KBM-7 (cell line): Measurements from ENCODE around the gene SPDYE16.
"Not testable (repeated sequence)": the region's sequence is repeated elsewhere in the genome, so short reads cannot be mapped to it uniquely, and the experiment has no call there.

Source experiments
- DNase-seq: peaks from one replicate; pipeline ENCODE4 v3.0.0-alpha.2; 2015
- in situ Hi-C: fragments of 300-500 bp; cut with MboI; formaldehyde crosslinking; loops from 2 replicates; pipeline ENCODE4 v1.14.3; 2020; ENCODE audit warnings: low sequenced_read_pairs, low pct_unique_long_range_greater_than_20kb, mixed read lengths

Gene SPDYE16, protein sequence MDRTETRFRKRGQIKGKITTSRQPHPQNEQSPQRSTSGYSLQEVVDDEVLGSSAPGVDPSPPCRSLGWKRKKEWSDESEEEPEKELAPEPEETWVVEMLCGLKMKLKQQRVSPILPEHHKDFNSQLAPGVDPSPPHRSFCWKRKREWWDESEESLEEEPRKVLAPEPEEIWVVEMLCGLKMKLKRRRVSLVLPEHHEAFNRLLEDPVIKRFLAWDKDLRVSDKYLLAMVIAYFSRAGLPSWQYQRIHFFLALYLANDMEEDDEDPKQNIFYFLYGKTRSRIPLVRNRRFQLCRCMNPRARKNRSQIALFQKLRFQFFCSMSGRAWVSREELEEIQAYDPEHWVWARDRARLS

GRCh38 chr7:76543197-76543596 lies at the start of gene SPDYE16:
TSS of gene SPDYE16 (minus strand) at chr7:76543297. CDS start at chr7:76541459, 1,838 bp downstream.
- DNase-seq, in situ Hi-C loops: not testable (repeated sequence)

GRCh38 chr7:76592694-76593093 lies 49.6 kb upstream of the SPDYE16 start:
- in situ Hi-C loops: not testable (repeated sequence)
- DNase-seq: peak; percentile 72

- peak; percentile 70 for DNase-seq
- in situ Hi-C loops: not testable (repeated sequence)
Observed at GRCh38 chr7:76591602-76592304, 48.7 kb upstream of the SPDYE16 start.

- in situ Hi-C loops, DNase-seq: not testable (repeated sequence)
Observed at GRCh38 chr7:76591033-76591432, 47.9 kb upstream of the SPDYE16 start.

- in situ Hi-C loops, DNase-seq: not testable (repeated sequence)
Observed at GRCh38 chr7:76588586-76588985, 45.5 kb upstream of the SPDYE16 start.

DNA sequence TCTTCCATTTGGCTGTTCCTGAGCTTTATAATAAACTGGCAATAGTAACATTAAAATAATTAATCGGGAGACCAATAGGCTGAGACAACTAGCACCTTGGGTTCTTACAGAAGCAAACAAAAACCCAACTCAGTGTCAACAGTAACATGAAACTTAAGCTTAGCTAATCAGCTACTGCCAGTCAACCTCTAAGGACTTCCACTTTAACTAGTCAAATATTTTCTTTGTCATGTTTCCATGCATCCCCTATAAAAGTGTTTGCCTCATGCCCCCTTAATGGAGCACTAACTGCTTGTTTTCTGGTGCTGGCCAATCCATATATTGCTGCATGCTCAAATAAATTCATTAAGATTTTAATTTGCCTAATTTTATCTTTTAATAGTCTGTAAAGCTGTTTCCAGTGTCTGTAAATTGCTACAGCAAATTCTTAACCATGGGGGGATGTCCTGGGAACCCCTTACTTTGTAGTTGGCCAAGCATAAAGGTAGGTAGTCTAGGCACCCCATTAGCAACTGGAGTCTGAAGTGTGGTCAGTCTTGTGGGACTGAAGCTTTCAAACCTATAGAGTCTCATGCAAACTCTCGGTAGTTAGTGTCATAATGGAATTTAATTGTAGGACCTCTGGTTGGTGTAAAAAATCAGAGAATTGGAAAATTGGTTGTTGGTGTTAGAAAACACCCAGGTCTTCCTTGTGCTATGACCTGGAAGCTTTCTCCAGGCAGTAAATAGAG lies 43.7 kb upstream of the SPDYE16 start:
- DNase-seq, in situ Hi-C loops: not testable (repeated sequence)

DNA sequence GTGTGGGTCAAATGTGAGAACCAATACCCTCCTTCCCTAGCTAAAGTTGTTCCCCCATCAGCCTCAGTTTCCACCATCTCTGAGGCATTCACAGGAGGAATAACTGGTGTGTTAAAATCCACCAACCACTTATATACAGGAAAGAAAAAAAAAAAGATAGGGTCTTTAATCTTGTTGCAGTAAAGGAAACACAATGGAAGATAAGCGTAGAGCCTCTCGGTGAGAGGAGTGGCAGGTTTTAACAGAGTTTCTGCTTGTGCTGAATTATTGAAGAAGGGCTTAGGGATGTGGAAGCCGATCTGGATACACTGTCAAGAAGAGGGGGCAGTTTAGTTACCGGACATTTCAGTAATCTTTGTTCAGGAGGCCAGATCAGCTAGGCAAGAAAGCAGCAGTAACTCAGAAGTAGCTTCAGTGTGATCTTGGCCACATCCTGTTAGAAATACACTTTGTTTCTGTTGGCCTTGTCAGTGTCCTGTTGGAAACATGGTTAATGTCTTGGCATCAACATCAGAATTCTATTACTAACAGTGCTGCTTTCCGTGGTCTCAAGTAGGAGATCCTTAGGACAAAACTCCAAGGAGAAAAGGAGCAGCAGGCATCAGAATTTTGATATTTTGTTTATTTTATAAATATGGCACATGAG lies 40.7 kb upstream of the SPDYE16 start:
- DNase-seq, in situ Hi-C loops: not testable (repeated sequence)

GRCh38 chr7:76582848-76583631 lies 39.9 kb upstream of the SPDYE16 start:
- in situ Hi-C loops: not testable (repeated sequence)
- DNase-seq: peak; percentile 15

DNA sequence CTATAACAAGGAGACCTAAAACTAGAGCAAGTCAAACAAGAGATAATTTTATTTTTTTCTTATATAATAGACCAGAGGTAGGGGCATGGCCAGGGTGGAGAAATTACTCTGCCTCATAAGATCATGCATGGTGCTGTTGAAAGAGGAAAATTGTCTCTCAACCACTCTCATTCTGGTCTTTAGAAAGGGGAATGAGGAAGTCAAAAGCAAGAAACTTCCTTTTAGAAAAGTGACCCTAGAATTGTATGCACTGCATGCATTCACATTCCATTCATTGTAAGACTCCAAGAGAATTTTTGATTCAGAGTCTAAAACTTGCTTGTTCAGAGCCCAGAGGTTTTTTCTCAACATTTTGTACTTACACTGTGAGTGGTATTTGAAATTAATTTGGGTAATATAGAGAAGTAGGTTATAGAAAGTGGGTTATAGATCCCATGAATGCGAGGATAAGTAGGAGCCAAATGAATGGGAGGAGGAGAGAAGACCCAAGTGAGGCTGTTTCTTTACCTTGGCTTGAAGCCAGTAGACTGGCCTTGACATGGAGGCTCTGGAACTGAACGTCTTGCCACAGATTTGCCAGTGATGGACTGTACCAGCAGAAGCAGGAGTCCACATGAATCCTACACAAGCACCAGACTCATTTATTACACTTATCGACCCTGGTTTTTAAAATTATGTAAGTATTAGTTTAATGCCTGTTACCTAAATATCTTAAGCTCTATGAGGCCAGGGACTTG lies 33.0 kb upstream of the SPDYE16 start:
- DNase-seq, in situ Hi-C loops: not testable (repeated sequence)

DNA sequence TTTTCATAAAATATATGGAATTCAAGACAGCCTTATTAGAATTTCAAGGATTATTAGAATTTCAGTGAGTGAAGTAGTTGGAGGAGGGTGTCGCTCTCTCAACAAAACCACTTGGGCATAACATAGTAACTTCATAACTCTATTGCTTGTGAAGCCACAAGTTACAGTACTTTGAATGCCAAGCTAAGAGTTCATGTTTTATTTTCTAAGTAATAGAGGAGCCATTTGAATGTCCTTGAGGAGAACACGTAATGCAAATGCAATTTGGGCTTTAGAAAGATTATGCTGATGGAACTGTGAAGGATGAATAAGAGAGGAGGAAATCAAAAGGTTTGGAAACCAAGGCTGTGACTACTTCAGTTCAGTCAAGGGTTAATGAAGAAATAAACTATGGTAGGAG lies 32.3 kb upstream of the SPDYE16 start:
- DNase-seq, in situ Hi-C loops: not testable (repeated sequence)

GRCh38 chr7:76572296-76572695 lies 29.2 kb upstream of the SPDYE16 start:
- in situ Hi-C loops, DNase-seq: not testable (repeated sequence)

- in situ Hi-C loops, DNase-seq: not testable (repeated sequence)
Observed at GRCh38 chr7:76570324-76570775, 27.3 kb upstream of the SPDYE16 start.

- in situ Hi-C loops, DNase-seq: not testable (repeated sequence)
Observed at GRCh38 chr7:76568742-76569141, 25.6 kb upstream of the SPDYE16 start.

DNA sequence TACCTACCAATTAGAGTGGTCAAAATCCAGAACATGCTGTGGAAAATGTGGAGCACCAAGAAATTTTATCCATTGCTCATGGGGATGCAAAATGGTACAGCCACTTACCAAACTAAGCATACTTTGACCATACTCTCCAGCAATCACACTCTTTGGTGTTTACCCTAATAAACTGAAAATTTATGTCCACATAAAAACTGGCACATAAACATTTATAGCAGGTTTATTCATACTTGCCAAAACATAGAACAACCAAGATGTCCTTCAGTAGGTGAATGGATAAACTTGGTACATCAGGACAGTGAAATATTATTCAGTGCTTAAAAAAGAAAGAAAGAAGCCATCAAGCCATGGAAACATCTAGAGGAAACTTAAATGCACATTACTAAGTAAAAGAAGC lies 24.7 kb upstream of the SPDYE16 start:
- DNase-seq, in situ Hi-C loops: not testable (repeated sequence)

DNA sequence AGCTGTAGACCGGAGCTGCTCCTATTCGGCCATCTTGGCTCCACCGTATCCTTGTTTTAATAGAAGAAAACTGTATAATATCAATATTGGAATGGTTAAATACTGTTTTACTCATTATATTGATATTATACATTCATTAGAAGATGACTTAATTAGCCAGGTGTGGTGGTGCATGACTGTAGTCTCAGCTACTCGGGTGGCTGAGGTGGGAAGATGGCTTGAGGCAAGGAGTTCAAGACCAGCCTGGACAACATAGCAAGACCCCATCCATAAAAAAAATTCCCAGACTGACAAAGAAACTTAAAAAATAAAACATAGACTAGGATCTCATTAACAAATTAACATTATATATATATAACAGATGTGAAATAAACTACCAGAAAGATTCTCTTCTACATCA lies 24.2 kb upstream of the SPDYE16 start:
- in situ Hi-C loops, DNase-seq: not testable (repeated sequence)

- DNase-seq, in situ Hi-C loops: not testable (repeated sequence)
Observed at GRCh38 chr7:76565001-76565400, 21.9 kb upstream of the SPDYE16 start.

GRCh38 chr7:76561342-76561741 lies 18.2 kb upstream of the SPDYE16 start:
- in situ Hi-C loops, DNase-seq: not testable (repeated sequence)

GRCh38 chr7:76560157-76560556 lies 17.1 kb upstream of the SPDYE16 start:
- DNase-seq, in situ Hi-C loops: not testable (repeated sequence)
